Lung (tissue), 12 donors: Measurements from ENCODE around the gene BLOC1S6. TPM values are rescaled to one million over a fixed set of nuclear protein-coding genes. Genes with fewer than 3 reads are reported as not detected.

ENCODE experiments used
- ATAC-seq: fragments of 200-7000 bp; cut with Tn5 transposase; one replicate; pipeline ENCODE4 v1.9.1; 2020; ENCODE audit warnings: moderate number of reproducible peaks; ENCODE audit not compliant: insufficient read depth, low FRiP score
- DNase-seq, 3 donors: peaks; one replicate each; pipeline ENCODE4 v3.0.0-alpha.2; 2013 to 2017
- H3K27ac ChIP-seq, 2 donors: one replicate each; pipeline ENCODE4 v1.5.1; 2013; ENCODE audit warnings: mild to moderate bottlenecking in 2 of 2, moderate library complexity in 2 of 2, control low read depth in 1 of 2, inconsistent platforms in 1 of 2, low read depth in 1 of 2, low read length in 1 of 2
- H3K27me3 ChIP-seq, 3 donors: one replicate each; pipeline ENCODE4 v1.5.1; 2013; ENCODE audit warnings: low read length in 2 of 3; ENCODE audit not compliant: control insufficient read depth in 3 of 3, insufficient read depth in 3 of 3
- H3K36me3 ChIP-seq, 4 donors: one replicate each; pipeline ENCODE4 v1.5.1; 2013; ENCODE audit warnings: low read length in 4 of 4, mild to moderate bottlenecking in 1 of 4, moderate library complexity in 1 of 4; ENCODE audit not compliant: control insufficient read depth in 4 of 4, insufficient read depth in 4 of 4
- H3K4me1 ChIP-seq, 5 donors: one replicate each; pipeline ENCODE4 v1.5.1; 2013; ENCODE audit warnings: low read length in 5 of 5, mild to moderate bottlenecking in 2 of 5, moderate library complexity in 1 of 5; ENCODE audit not compliant: control insufficient read depth in 5 of 5, insufficient read depth in 5 of 5
- H3K4me3 ChIP-seq: one replicate; pipeline ENCODE4 v1.5.1; 2013; ENCODE audit warnings: mild to moderate bottlenecking, control low read depth, moderate library complexity
- H3K9ac ChIP-seq, 2 donors: one replicate each; pipeline ENCODE4 v1.5.1; 2013; ENCODE audit warnings: low read length in 2 of 2, control low read depth in 1 of 2; ENCODE audit not compliant: insufficient read depth in 1 of 2
- H3K9me3 ChIP-seq, 4 donors: one replicate each; pipeline ENCODE4 v1.5.1; 2013; ENCODE audit warnings: low read length in 3 of 4, mild to moderate bottlenecking in 1 of 4, moderate library complexity in 1 of 4; ENCODE audit not compliant: control insufficient read depth in 4 of 4, insufficient read depth in 3 of 4
- CTCF ChIP-seq: IDR thresholded peaks from 2 replicates; pipeline ENCODE4 v1.5.1; 2012; ENCODE audit warnings: mild to moderate bottlenecking; ENCODE audit errors: control extremely low read depth, extremely low read depth
- WGBS, 2 donors: extraction: QIAGEN DNeasy Blood & Tissue Kit; methylation state at CpG; one replicate each; pipeline ENCODE4 v1.1.7; 2013; 5-methylcytosine and 5-hydroxymethylcytosine counted together
- polyA plus RNA-seq, 2 donors: library from polyadenylated mRNA; stranded (reverse); fragments of 200-250 nt; gene quantifications; one replicate each; pipeline ENCODE4 v1.2.1, GENCODE V29; 2013
- total RNA-seq, 2 donors: library from RNA; depleted of rRNA in 1 of 2; stranded (reverse); fragments of >200 nt in 1 of 2; gene quantifications; one replicate each; pipeline ENCODE4 v1.2.1, GENCODE V29; 2014 to 2021
- donor health status: control.
- donor health status: control.
- donor health status: Bipolar disorder and iron deficiency.
- donor health status: healthy.
- donor health status: DM: yes; HTN: yes; CAD: no.

The BLOC1S6 gene
- total and polyA plus RNA-seq, 4 donors: 15.2 to 56.5 (median 30.3) TPM

GRCh38 chr15:45637552-45638033 lies 50.4 kb downstream of the BLOC1S6 start:
- WGBS, 2 donors: 0 to 1% methylated on average over 6 of the region's 6 CpGs
- peaks cover 5 to 14% (median 10%) of the 10 kb centered on the region in 5 donors for H3K4me1 ChIP-seq
- DNase-seq: peak; percentile 84 to 96 (median 92)

GRCh38 chr15:45640616-45641015 lies 53.4 kb downstream of the BLOC1S6 start:
- Histone ChIP-seq H3K36me3 (no peaks in the 10 kb centered on the region), H3K27me3 (peaks cover 0 to 1% (median 0%) of the 10 kb centered on the region in 3 donors), H3K27ac (peak overlapping the region; percentile 61 to 70), H3K9ac (no peak overlapping the region), H3K4me3 (no peak overlapping the region), H3K4me1 (peaks cover 5 to 17% (median 11%) of the 10 kb centered on the region in 5 donors), H3K9me3 (no peaks in the 10 kb centered on the region)
- 56 to 83% methylated on average over 2 of the region's 2 CpGs for WGBS, 2 donors
- no peak for TF ChIP-seq CTCF
- DNase-seq: no peak
- no peak for ATAC-seq

More at GRCh38 chr15:45637552-45638033, 50.4 kb downstream of the BLOC1S6 start:
- Histone ChIP-seq H3K9ac (peak overlapping the region in 1 of 2 donors; percentile 36), H3K9me3 (no peaks in the 10 kb centered on the region), H3K27ac (peak overlapping the region; percentile 84 to 86), H3K27me3 (peaks cover 0 to 3% (median 0%) of the 10 kb centered on the region in 3 donors), H3K36me3 (no peaks in the 10 kb centered on the region), H3K4me3 (no peak overlapping the region)
- peak; percentile 1 for ATAC-seq
- no peak for TF ChIP-seq CTCF

- H3K36me3 ChIP-seq: no peaks in the 10 kb centered on the region
- peak overlapping the region; percentile 43 to 89 for H3K27ac ChIP-seq
- no peaks in the 10 kb centered on the region for H3K9me3 ChIP-seq
- no peak overlapping the region for H3K9ac ChIP-seq
- DNase-seq (peak in 1 of 3 donors; percentile 22), ATAC-seq (peak; percentile 66)
- TF ChIP-seq CTCF: no peak
- H3K4me3 ChIP-seq: no peak overlapping the region
- WGBS, 2 donors: 4 to 11% methylated on average over 1 of the region's 1 CpG
- peaks cover 5 to 20% (median 11%) of the 10 kb centered on the region in 5 donors for H3K4me1 ChIP-seq
- H3K27me3 ChIP-seq: no peaks in the 10 kb centered on the region
Observed at GRCh38 chr15:45641374-45641781, 54.2 kb downstream of the BLOC1S6 start.
